HG03159 (cell line): Measurements from ENCODE around the gene SH3PXD2A.

Source experiments
- ATAC-seq: cut with Tn5 transposase; IDR thresholded peaks from one replicate; pipeline ENCODE4 v1.9.1; 2021; ENCODE audit warnings: mild to moderate bottlenecking, moderate library complexity; ENCODE audit not compliant: unreplicated experiment

The SH3PXD2A gene

GRCh38 chr10:103879409-103879808 is 24.0 kb upstream of the SH3PXD2A start:
- no peak for ATAC-seq

DNA sequence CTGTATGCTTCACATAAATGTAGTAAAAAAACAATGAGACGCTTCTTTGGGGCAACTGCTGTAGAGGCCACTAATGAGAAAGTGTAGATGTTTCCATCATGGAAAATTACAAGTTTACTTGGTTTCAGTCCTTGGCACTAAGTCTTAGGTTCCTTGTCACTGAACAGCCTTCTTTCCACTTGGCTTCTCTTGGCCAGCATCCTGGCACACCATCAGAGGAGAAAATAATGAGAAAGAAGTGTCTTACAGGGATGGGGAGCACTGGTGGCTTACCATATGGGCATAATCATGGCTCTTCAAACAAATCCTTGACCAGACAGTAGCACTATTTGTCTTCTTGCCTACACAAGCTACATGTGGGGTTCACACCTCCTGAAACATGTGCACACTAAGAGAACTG is 22.5 kb upstream of the SH3PXD2A start:
- ATAC-seq = no peak

DNA sequence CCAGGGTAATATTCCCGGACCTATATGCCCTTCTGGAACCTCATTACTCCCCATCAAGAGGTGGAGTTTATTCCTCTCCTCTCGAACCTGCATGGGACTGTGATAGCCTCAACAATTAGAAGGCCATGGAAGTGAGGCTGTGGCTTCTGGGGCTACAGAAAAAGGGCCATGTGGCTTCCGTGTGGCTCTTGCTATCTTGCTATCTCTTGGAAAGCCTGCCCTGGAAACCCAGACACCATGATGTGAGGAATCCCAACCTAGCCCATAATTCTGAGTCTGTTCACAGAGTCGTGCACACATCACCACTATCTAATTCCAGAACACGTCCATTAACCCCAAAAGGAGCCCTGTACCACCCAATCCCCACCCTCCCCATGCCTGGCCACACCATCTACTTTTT is 20.8 kb upstream of the SH3PXD2A start:
- ATAC-seq = no peak

GRCh38 chr10:103874730-103875129 is 19.4 kb upstream of the SH3PXD2A start:
- ATAC-seq = no peak

GRCh38 chr10:103872137-103872931 is 17.0 kb upstream of the SH3PXD2A start:
- no peak for ATAC-seq

- no peak for ATAC-seq
Measured at GRCh38 chr10:103871006-103871405, 15.6 kb upstream of the SH3PXD2A start.

DNA sequence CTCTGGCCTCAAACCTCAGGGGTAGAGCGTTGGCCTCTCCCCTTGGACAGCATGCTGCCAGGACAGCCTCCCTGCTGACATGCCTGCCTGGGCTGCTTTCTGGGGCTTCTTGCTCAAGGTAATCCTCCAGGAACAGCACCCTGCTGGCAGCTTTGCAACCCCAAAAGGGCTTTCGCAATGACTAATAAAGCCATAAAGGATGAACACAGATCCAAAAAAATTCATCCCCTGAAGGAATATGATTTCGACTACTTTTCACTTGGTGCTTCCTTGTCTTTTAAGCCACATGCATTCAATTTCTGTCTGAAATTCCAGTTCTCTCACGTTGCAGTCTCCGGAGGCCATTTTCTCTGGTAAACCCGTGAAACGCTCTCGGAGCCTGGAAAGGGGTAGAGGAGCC is 15.1 kb upstream of the SH3PXD2A start:
- ATAC-seq = no peak

GRCh38 chr10:103869336-103869735 is 14.0 kb upstream of the SH3PXD2A start:
- ATAC-seq = no peak

DNA sequence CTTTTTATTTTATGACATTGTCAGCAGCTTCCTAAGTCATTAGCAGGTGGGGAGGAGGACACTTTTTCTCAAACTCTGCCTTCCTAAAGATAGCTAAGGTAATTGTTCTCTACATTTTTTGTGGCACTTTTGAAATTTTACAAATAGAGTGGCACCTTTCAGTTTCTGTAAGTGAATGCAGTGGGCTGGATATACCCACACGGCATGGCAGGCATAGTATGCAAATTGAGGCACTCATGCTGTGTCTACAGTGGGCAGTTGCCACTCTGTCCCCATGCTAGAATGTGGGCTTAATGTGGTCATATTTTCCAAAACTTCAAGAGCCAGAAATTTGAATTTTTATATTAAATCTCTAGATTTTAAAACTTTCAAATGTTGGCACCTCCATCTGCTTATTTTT is 12.8 kb upstream of the SH3PXD2A start:
- ATAC-seq = no peak

- no peak for ATAC-seq
Measured at GRCh38 chr10:103861505-103861904, 6.1 kb upstream of the SH3PXD2A start.

- peak; percentile 53 for ATAC-seq
Measured at GRCh38 chr10:103859161-103860086, 4.0 kb upstream of the SH3PXD2A start.

- no peak for ATAC-seq
Measured at GRCh38 chr10:103858360-103858759, 3.0 kb upstream of the SH3PXD2A start.

- ATAC-seq = no peak
Measured at GRCh38 chr10:103856797-103857170, 1.4 kb upstream of the SH3PXD2A start.

DNA sequence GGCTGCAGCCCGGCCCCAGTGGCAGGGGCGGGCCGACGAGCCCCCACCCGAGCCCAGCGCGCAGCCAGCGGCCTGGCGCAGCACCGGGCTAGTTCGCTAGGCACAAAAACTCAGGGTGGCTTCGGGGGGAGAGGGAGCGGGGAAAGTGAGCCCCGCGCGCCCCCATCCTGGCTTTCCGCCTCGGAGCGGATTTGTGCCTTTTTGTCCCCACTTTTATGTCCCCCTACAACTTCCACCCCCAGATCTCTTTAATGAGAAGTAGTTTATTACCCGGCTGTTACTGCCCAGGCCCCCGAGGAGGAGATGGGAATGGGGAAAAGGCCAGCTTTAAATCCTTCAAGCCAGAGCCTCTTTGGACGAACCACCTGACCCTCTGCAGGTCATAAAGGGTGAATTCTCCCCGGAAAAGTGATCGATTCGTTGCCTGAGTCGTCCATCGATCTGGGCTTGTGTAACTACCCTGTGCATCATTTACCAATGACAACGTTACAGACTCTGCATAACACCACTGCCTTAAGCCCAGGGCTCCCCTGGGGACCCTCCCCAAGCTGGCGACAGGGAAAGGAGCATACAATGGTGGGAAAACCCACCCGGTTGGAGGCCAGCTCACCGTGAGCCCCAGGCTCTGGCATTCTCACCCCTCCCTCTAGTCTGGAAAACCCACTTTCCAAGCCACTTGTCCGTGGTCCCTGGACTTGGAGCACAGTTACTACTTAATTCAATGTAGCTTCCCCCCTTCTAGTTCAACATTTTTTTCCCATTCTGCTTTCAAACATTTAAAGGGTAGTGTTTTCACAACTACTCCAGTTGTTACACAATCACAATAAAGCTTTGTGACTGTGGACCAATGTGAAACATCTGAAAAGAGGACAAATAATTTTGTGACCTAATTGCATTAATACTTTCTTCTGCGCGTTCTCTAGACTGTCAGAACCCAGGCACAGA is 748 bp upstream of the SH3PXD2A start:
- ATAC-seq = no peak

GRCh38 chr10:103854686-103855391 is 537 bp downstream of the SH3PXD2A start:
- no peak for ATAC-seq

GRCh38 chr10:103854265-103854685 is 1.1 kb downstream of the SH3PXD2A start:
- ATAC-seq = no peak

GRCh38 chr10:103853428-103854264 is 1.7 kb downstream of the SH3PXD2A start:
- no peak for ATAC-seq

- ATAC-seq = no peak
Measured at GRCh38 chr10:103852856-103853255, 2.5 kb downstream of the SH3PXD2A start.

- no peak for ATAC-seq
Measured at GRCh38 chr10:103852189-103852711, 3.1 kb downstream of the SH3PXD2A start.
